H9 (cell line): Measurements from ENCODE around the gene ZNF883. TPM values are rescaled to one million over a fixed set of nuclear protein-coding genes. Genes with fewer than 3 reads are reported as not detected.

Source experiments
- DNase-seq: peaks from one replicate; pipeline ENCODE4 v3.0.0-alpha.2; 2017
- H2AFZ ChIP-seq: one replicate; pipeline ENCODE4 v1.6.1; 2013; ENCODE audit warnings: mild to moderate bottlenecking, low read length, control low read depth, moderate library complexity
- H2AK5ac ChIP-seq: 2 replicates; pipeline ENCODE4 v1.6.1; 2013; ENCODE audit warnings: low read length, control low read depth, mixed read lengths; ENCODE audit not compliant: insufficient read length
- H2BK120ac ChIP-seq: one replicate; pipeline ENCODE4 v1.6.1; 2013; ENCODE audit warnings: low read depth, mild to moderate bottlenecking, low read length, control low read depth, inconsistent platforms; ENCODE audit not compliant: poor library complexity, severe bottlenecking
- H2BK12ac ChIP-seq: 2 replicates; pipeline ENCODE4 v1.6.1; 2013; ENCODE audit warnings: low read length, control low read depth, mixed read lengths, low read depth; ENCODE audit not compliant: insufficient read length
- H2BK15ac ChIP-seq: 2 replicates; pipeline ENCODE4 v1.6.1; 2013; ENCODE audit warnings: low read depth, low read length, control low read depth
- H2BK20ac ChIP-seq: one replicate; pipeline ENCODE4 v1.6.1; 2013; ENCODE audit warnings: low read depth, mild to moderate bottlenecking, low read length, control low read depth, inconsistent platforms; ENCODE audit not compliant: poor library complexity, severe bottlenecking
- H2BK5ac ChIP-seq: 2 replicates; pipeline ENCODE4 v1.6.1; 2013; ENCODE audit warnings: low read length, control low read depth, mixed read lengths; ENCODE audit not compliant: insufficient read length
- H3K14ac ChIP-seq: 2 replicates; pipeline ENCODE4 v1.6.1; 2013; ENCODE audit warnings: low read length, control low read depth; ENCODE audit not compliant: insufficient read depth
- H3K18ac ChIP-seq: 2 replicates; pipeline ENCODE4 v1.6.1; 2013; ENCODE audit warnings: low read depth, mild to moderate bottlenecking, mixed read lengths, low read length, control low read depth; ENCODE audit not compliant: insufficient read length
- H3K23ac ChIP-seq: 2 replicates; pipeline ENCODE4 v1.6.1; 2013; ENCODE audit warnings: low read length, control low read depth, mixed read lengths, low read depth; ENCODE audit not compliant: insufficient read length
- H3K23me2 ChIP-seq: 2 replicates; pipeline ENCODE4 v1.6.1; 2013; ENCODE audit warnings: low read depth, mild to moderate bottlenecking, mixed read lengths, low read length, control low read depth; ENCODE audit not compliant: insufficient read length, poor library complexity, severe bottlenecking
- H3K27ac ChIP-seq: 2 replicates; pipeline ENCODE4 v1.5.1; 2013; ENCODE audit warnings: low read length, control low read depth, mixed read lengths, low read depth; ENCODE audit not compliant: insufficient read length
- H3K27me3 ChIP-seq: 2 replicates; pipeline ENCODE4 v1.6.1; 2013; ENCODE audit warnings: low read length, control low read depth, inconsistent platforms; ENCODE audit not compliant: insufficient read depth
- H3K4ac ChIP-seq: 2 replicates; pipeline ENCODE4 v1.6.1; 2013; ENCODE audit warnings: low read depth, mild to moderate bottlenecking, control low read depth, inconsistent platforms, low read length, moderate library complexity
- H3K4me1 ChIP-seq: 2 replicates; pipeline ENCODE4 v1.6.1; 2013; ENCODE audit warnings: low read length, control low read depth, inconsistent platforms; ENCODE audit not compliant: insufficient read depth
- H3K4me2 ChIP-seq: 2 replicates; pipeline ENCODE4 v1.6.1; 2013; ENCODE audit warnings: low read length, control low read depth, mixed read lengths; ENCODE audit not compliant: insufficient read length, insufficient read depth
- H3K56ac ChIP-seq: 2 replicates; pipeline ENCODE4 v1.6.1; 2013; ENCODE audit warnings: low read depth, mild to moderate bottlenecking, mixed read lengths, low read length, control low read depth; ENCODE audit not compliant: insufficient read length
- H3K79me1 ChIP-seq: 2 replicates; pipeline ENCODE4 v1.6.1; 2013; ENCODE audit warnings: low read depth, mild to moderate bottlenecking, moderate library complexity, low read length, control low read depth, inconsistent platforms; ENCODE audit not compliant: insufficient read depth, poor library complexity, severe bottlenecking
- H3K79me2 ChIP-seq: 2 replicates; pipeline ENCODE4 v1.6.1; 2013; ENCODE audit warnings: low read length, control low read depth, inconsistent platforms; ENCODE audit not compliant: insufficient read depth
- H3K9ac ChIP-seq: 2 replicates; pipeline ENCODE4 v1.6.1; 2013; ENCODE audit warnings: low read length, control low read depth, mixed read lengths; ENCODE audit not compliant: insufficient read length; ENCODE audit errors: extremely low read depth
- H3K9me3 ChIP-seq: one replicate; pipeline ENCODE4 v1.6.1; 2013; ENCODE audit warnings: low read depth, low read length, inconsistent platforms; ENCODE audit not compliant: control insufficient read depth
- H3T11ph ChIP-seq: one replicate; pipeline ENCODE4 v1.6.1; 2013; ENCODE audit warnings: mild to moderate bottlenecking, low read length, control low read depth, inconsistent platforms
- H4K20me1 ChIP-seq: one replicate; pipeline ENCODE4 v1.6.1; 2013; ENCODE audit not compliant: control insufficient read depth, insufficient read length, insufficient read depth
- H4K5ac ChIP-seq: 2 replicates; pipeline ENCODE4 v1.6.1; 2013; ENCODE audit warnings: low read depth, mild to moderate bottlenecking, mixed read lengths, low read length, control low read depth; ENCODE audit not compliant: insufficient read length
- H4K8ac ChIP-seq: replicated peaks from 2 replicates; pipeline ENCODE4 v1.6.1; 2013; ENCODE audit warnings: low read length, control low read depth, mixed read lengths, low read depth; ENCODE audit not compliant: insufficient read length
- H4K91ac ChIP-seq: 2 replicates; pipeline ENCODE4 v1.6.1; 2013; ENCODE audit warnings: low read depth, mild to moderate bottlenecking, moderate library complexity, mixed read lengths, low read length, control low read depth; ENCODE audit not compliant: insufficient read length
- H3K27ac Mint-ChIP-seq, 3 experiments: 2 replicates in 2 of 3; 3 replicates in 1 of 3; pipeline ENCODE4 v1.8.0; 2020 to 2021; ENCODE audit warnings: mixed read lengths in 3 of 3, mild to moderate bottlenecking in 1 of 3, moderate library complexity in 1 of 3
- H3K27me3 Mint-ChIP-seq: 2 replicates; pipeline ENCODE4 v1.8.0; 2021; ENCODE audit warnings: low read depth, mild to moderate bottlenecking, moderate library complexity, mixed read lengths
- H3K36me3 Mint-ChIP-seq, 3 experiments: 2 replicates in 2 of 3; 3 replicates in 1 of 3; pipeline ENCODE4 v1.8.0; 2020 to 2021; ENCODE audit warnings: low read depth in 3 of 3, mixed read lengths in 3 of 3; ENCODE audit not compliant: insufficient read depth in 1 of 3
- H3K4me1 Mint-ChIP-seq, 2 experiments: 2 replicates each; pipeline ENCODE4 v1.8.0; 2020; ENCODE audit warnings: mixed read lengths in 2 of 2
- H3K4me3 Mint-ChIP-seq, 2 experiments: 2 replicates in 1 of 2; 3 replicates in 1 of 2; pipeline ENCODE4 v1.8.0; 2020 to 2021; ENCODE audit warnings: mild to moderate bottlenecking in 2 of 2, mixed read lengths in 2 of 2, moderate library complexity in 1 of 2
- H3K9me3 Mint-ChIP-seq, 2 experiments: 2 replicates in 1 of 2; 3 replicates in 1 of 2; pipeline ENCODE4 v1.8.0; 2020; ENCODE audit warnings: mild to moderate bottlenecking in 2 of 2, mixed read lengths in 2 of 2, moderate library complexity in 1 of 2
- CTCF ChIP-seq: fragments of 200-600 bp; sonication (generic); conservative IDR thresholded peaks from 3 replicates; pipeline ENCODE4 v1.8.0; 2021; ENCODE audit warnings: antibody characterized with exemption, mild to moderate bottlenecking
- total RNA-seq: library from RNA; stranded (reverse); gene quantifications from 2 replicates; pipeline ENCODE4 v1.2.1, GENCODE V29; 2021

ZNF883 gene
- total RNA-seq, 1 experiment from 2014 or later, result 13.2 TPM

GRCh38 chr9:112939418-112939817 lies 72.6 kb downstream of the ZNF883 start:
- Histone ChIP-seq H4K5ac (no peak overlapping the region), H3K14ac (no peak overlapping the region), H3K9me3 (no peaks in the 10 kb centered on the region), H2BK20ac (no peak overlapping the region), H2AK5ac (no peak overlapping the region), H3K4me1 (no peaks in the 10 kb centered on the region), H4K20me1 (no peaks in the 10 kb centered on the region), H3K18ac (no peak overlapping the region), H3K4me2 (no peak overlapping the region), H3T11ph (no peak overlapping the region), H3K23me2 (no peaks in the 10 kb centered on the region), H3K4ac (no peak overlapping the region), H2BK15ac (no peak overlapping the region), H2AFZ (no peak overlapping the region), H4K91ac (no peak overlapping the region), H3K23ac (no peak overlapping the region), H3K9ac (no peak overlapping the region), H3K27me3 (no peaks in the 10 kb centered on the region), H3K56ac (no peak overlapping the region), H3K79me2 (no peaks in the 10 kb centered on the region), H2BK5ac (no peak overlapping the region), H4K8ac (no peak overlapping the region), H3K27ac (no peak overlapping the region), H2BK120ac (no peak overlapping the region), H3K79me1 (no peaks in the 10 kb centered on the region), H2BK12ac (no peak overlapping the region)
- TF ChIP-seq CTCF, result no peak
- DNase-seq, result no peak
- Mint-ChIP-seq H3K4me3 (no peak overlapping the region), H3K27me3 (peaks cover 68% of the 10 kb centered on the region), H3K9me3 (peaks cover 3 to 25% of the 10 kb centered on the region in 2 experiments; a peak in 4 of 5 replicates), H3K27ac (no peak overlapping the region), H3K36me3 (no peaks in the 10 kb centered on the region), H3K4me1 (no peaks in the 10 kb centered on the region)
